GM21717 (cell line): Measurements from ENCODE around the gene NR1H3.
A peak's percentile ranks its signal among the peaks of the same experiment; 100 is the strongest.

ENCODE experiments used
- ATAC-seq: cut with Tn5 transposase; IDR thresholded peaks from one replicate; pipeline ENCODE4 v1.9.1; 2021; ENCODE audit warnings: mild to moderate bottlenecking, moderate library complexity; ENCODE audit not compliant: unreplicated experiment

Gene NR1H3

GRCh38 chr11:47269002-47269828, 11.4 kb downstream of the NR1H3 start:
- ATAC-seq: peak; percentile 39

GRCh38 chr11:47269829-47270305, 12.1 kb downstream of the NR1H3 start, which contains the start of gene MADD:
TSS of gene MADD (plus strand) at chr11:47270133.
- peak; percentile 68 for ATAC-seq

- ATAC-seq: no peak
Observed at GRCh38 chr11:47270331-47271271, 12.8 kb downstream of the NR1H3 start.

GRCh38 chr11:47271328-47271727, 13.5 kb downstream of the NR1H3 start:
- ATAC-seq: no peak

- ATAC-seq: no peak
Observed at GRCh38 chr11:47271961-47272661, 14.3 kb downstream of the NR1H3 start.

GRCh38 chr11:47272706-47273105, 14.9 kb downstream of the NR1H3 start:
- ATAC-seq: no peak

GRCh38 chr11:47274495-47275235, 16.9 kb downstream of the NR1H3 start:
- no peak for ATAC-seq

- ATAC-seq: no peak
Observed at GRCh38 chr11:47276923-47277322, 19.1 kb downstream of the NR1H3 start.

- ATAC-seq: no peak
Observed at GRCh38 chr11:47278058-47278457, 20.3 kb downstream of the NR1H3 start.

- ATAC-seq: no peak
Observed at GRCh38 chr11:47278769-47279168, 21.0 kb downstream of the NR1H3 start.

GRCh38 chr11:47280099-47280498, 22.3 kb downstream of the NR1H3 start:
- ATAC-seq: no peak

GRCh38 chr11:47280860-47281259, 23.1 kb downstream of the NR1H3 start:
- ATAC-seq: no peak

- ATAC-seq: no peak
Observed at GRCh38 chr11:47282462-47282861, 24.7 kb downstream of the NR1H3 start.

- ATAC-seq: no peak
Observed at GRCh38 chr11:47284151-47284550, 26.4 kb downstream of the NR1H3 start.

GRCh38 chr11:47285969-47286770, 28.4 kb downstream of the NR1H3 start:
- ATAC-seq: no peak

GRCh38 chr11:47288066-47288465, 30.3 kb downstream of the NR1H3 start:
- ATAC-seq: no peak

GRCh38 chr11:47289856-47290255, 32.1 kb downstream of the NR1H3 start:
- ATAC-seq: no peak

- no peak for ATAC-seq
Observed at GRCh38 chr11:47295385-47295784, 37.6 kb downstream of the NR1H3 start.

GRCh38 chr11:47296045-47296444, 38.2 kb downstream of the NR1H3 start:
- no peak for ATAC-seq
